NCI-H460 (cell line): Measurements from ENCODE around the gene FBXO31. TPM values are rescaled to one million over a fixed set of nuclear protein-coding genes. Genes with fewer than 3 reads are reported as not detected.
"Not testable (repeated sequence)": the region's sequence is repeated elsewhere in the genome, so short reads cannot be mapped to it uniquely, and the experiment has no call there.

Experiments used
- DNase-seq: peaks from one replicate; pipeline ENCODE4 v3.0.0-alpha.2; 2016; ENCODE audit warnings: low read depth; ENCODE audit errors: extremely low read depth
- total RNA-seq: library from RNA; depleted of rRNA; stranded (reverse); fragments of >200 nt; shearing (Covaris generic); gene quantifications from 2 replicates; pipeline ENCODE4 v1.2.3, GENCODE V29; 2014

FBXO31 gene
- total RNA-seq, 1 experiment from 2014 or later, result 9.1 TPM

- no peak for DNase-seq
Observed at GRCh38 chr16:87388818-87389134, 5.2 kb upstream of the FBXO31 start.

GRCh38 chr16:87387942-87388817 lies 4.6 kb upstream of the FBXO31 start:
- peak; percentile 98 for DNase-seq

- not testable (repeated sequence) for DNase-seq
Observed at GRCh38 chr16:87384875-87385167, 1.2 kb upstream of the FBXO31 start.

- no peak for DNase-seq
Observed at GRCh38 chr16:87384162-87384874, 742 bp upstream of the FBXO31 start.

GRCh38 chr16:87382023-87382785 lies 1.4 kb downstream of the FBXO31 start:
- DNase-seq, result no peak

- DNase-seq, result no peak
Observed at GRCh38 chr16:87380881-87381280, 2.7 kb downstream of the FBXO31 start.

GRCh38 chr16:87380403-87380802 lies 3.2 kb downstream of the FBXO31 start:
- no peak for DNase-seq

- not testable (repeated sequence) for DNase-seq
Observed at GRCh38 chr16:87379312-87379752, 4.2 kb downstream of the FBXO31 start.

GRCh38 chr16:87376660-87377059 lies 6.9 kb downstream of the FBXO31 start:
- no peak for DNase-seq

- DNase-seq, result no peak
Observed at GRCh38 chr16:87375426-87376135, 8.0 kb downstream of the FBXO31 start.

- DNase-seq, result no peak
Observed at GRCh38 chr16:87374313-87374712, 9.3 kb downstream of the FBXO31 start.

GRCh38 chr16:87372305-87372704 lies 11.3 kb downstream of the FBXO31 start:
- no peak for DNase-seq

- no peak for DNase-seq
Observed at GRCh38 chr16:87371261-87371866, 12.2 kb downstream of the FBXO31 start.

GRCh38 chr16:87369796-87370719 lies 13.5 kb downstream of the FBXO31 start:
- no peak for DNase-seq

- no peak for DNase-seq
Observed at GRCh38 chr16:87369117-87369765, 14.3 kb downstream of the FBXO31 start.

GRCh38 chr16:87368029-87368770 lies 15.4 kb downstream of the FBXO31 start:
- DNase-seq, result no peak

- DNase-seq, result no peak
Observed at GRCh38 chr16:87367529-87367928, 16.0 kb downstream of the FBXO31 start.

GRCh38 chr16:87366930-87367329 lies 16.6 kb downstream of the FBXO31 start:
- DNase-seq, result no peak
